ENCODE measurements around the gene LRRC63. TPM values are rescaled to one million over a fixed set of nuclear protein-coding genes. Genes with fewer than 3 reads are reported as not detected.

LRRC63 gene
- polyA plus RNA-seq, 6 donors from 2014 or later, result not detected

- Mint-ChIP-seq H3K27ac (peak overlapping the region; percentile 59 to 95 (median 86)), H3K4me3 (peak overlapping the region; percentile 21 to 99 (median 82)), H3K36me3 (peaks cover 15 to 18% of the 10 kb centered on the region in 2 donors), H3K27me3 (no peaks in the 10 kb centered on the region), H3K9me3 (no peaks in the 10 kb centered on the region), H3K4me1 (peaks cover 84 to 100% (median 96%) of the 10 kb centered on the region in 3 donors)
- DNase-seq, result no peak
- ATAC-seq (ENCODE audit: low read depth in 2 of 2), result no peak
These were observed 40.0 kb upstream of the LRRC63 start for GRCh38 chr13:46171739-46172138.

DNA sequence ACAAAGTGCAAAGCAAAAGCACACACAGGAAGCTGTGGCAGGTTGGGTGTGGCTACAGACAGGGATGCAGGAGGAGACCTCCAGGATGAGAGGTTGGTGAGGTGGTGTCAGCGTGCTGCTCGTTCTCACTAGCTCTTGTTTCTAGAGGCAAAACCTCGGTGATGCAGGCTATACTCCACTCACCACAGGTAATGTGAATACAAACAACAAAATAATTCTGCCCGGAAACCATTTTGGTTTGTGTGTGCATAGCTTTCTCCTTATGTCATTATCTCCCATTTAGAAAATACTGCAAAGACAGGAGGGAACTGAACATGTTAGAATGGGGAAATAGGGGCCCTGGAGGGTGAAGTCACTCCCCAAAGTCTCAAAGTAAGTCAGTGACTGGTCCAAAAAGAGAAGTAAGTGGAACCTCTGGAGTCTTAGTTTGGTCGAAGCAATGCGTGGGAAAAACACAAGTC lies 39.2 kb upstream of the LRRC63 start:
- H3K27ac Mint-ChIP-seq, result peak overlapping the region; percentile 79 to 96 (median 90)
- peaks cover 17 to 18% of the 10 kb centered on the region in 2 donors for H3K36me3 Mint-ChIP-seq
- no peaks in the 10 kb centered on the region for H3K27me3 Mint-ChIP-seq
- DNase-seq (peak; percentile 55), ATAC-seq (ENCODE audit: low read depth in 2 of 2) (peak; percentile 36 to 48)
- H3K4me1 Mint-ChIP-seq, result peaks cover 81 to 100% (median 97%) of the 10 kb centered on the region in 3 donors
- H3K4me3 Mint-ChIP-seq, result peak overlapping the region; percentile 79 to 99 (median 82)
- no peaks in the 10 kb centered on the region for H3K9me3 Mint-ChIP-seq

GRCh38 chr13:46173656-46174055 lies 38.1 kb upstream of the LRRC63 start:
- peak overlapping the region; percentile 76 to 99 (median 80) for H3K4me3 Mint-ChIP-seq
- no peaks in the 10 kb centered on the region for H3K27me3 Mint-ChIP-seq
- ATAC-seq (ENCODE audit: low read depth in 2 of 2), result peak; percentile 60 to 61
- peak; percentile 53 for DNase-seq
- H3K9me3 Mint-ChIP-seq, result no peaks in the 10 kb centered on the region
- H3K4me1 Mint-ChIP-seq, result peaks cover 78 to 99% (median 96%) of the 10 kb centered on the region in 3 donors
- peaks cover 18 to 25% of the 10 kb centered on the region in 2 donors for H3K36me3 Mint-ChIP-seq
- H3K27ac Mint-ChIP-seq, result peak overlapping the region in 5 of 6 donors; percentile 80 to 96 (median 88)

DNA sequence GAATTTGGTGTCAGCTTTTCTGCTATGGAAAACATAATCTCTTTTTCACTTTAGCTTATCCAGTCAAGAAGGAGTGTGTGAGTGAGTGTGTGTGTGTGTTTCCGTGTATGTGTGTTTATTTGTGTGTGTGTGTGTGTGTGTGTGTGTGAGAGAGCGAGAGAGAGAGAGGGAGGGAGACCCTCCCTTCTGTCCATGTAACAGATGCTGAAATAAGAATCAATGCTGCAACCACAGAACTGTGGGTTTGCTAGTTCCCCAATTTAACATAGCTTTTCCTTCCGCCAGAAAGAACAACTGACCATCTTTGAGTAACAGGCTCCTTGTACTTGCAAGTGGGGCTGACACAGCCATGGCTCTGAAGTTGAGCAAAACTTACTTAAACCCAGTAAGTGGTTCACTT lies 35.0 kb upstream of the LRRC63 start:
- Mint-ChIP-seq H3K36me3 (peaks cover 11% of the 10 kb centered on the region in 2 donors), H3K4me1 (peaks cover 62 to 84% (median 78%) of the 10 kb centered on the region in 3 donors), H3K4me3 (peak overlapping the region; percentile 76 to 99 (median 88)), H3K27ac (peak overlapping the region; percentile 64 to 98 (median 92)), H3K27me3 (no peaks in the 10 kb centered on the region), H3K9me3 (no peaks in the 10 kb centered on the region)
- ATAC-seq (ENCODE audit: low read depth in 2 of 2) (peak; percentile 62 to 63), DNase-seq (peak; percentile 73)

GRCh38 chr13:46178143-46178542 lies 33.6 kb upstream of the LRRC63 start:
- ATAC-seq (ENCODE audit: low read depth in 2 of 2), result no peak
- DNase-seq, result no peak
- Mint-ChIP-seq H3K4me3 (peak overlapping the region; percentile 76 to 99 (median 88)), H3K27ac (peak overlapping the region; percentile 56 to 98 (median 92)), H3K36me3 (peaks cover under 1 to 11% of the 10 kb centered on the region in 2 donors), H3K9me3 (no peaks in the 10 kb centered on the region), H3K4me1 (peaks cover 59 to 80% (median 73%) of the 10 kb centered on the region in 3 donors), H3K27me3 (no peaks in the 10 kb centered on the region)

- Mint-ChIP-seq H3K4me3 (peak overlapping the region; percentile 92 to 99 (median 97)), H3K9me3 (no peaks in the 10 kb centered on the region), H3K27ac (peak overlapping the region in 5 of 6 donors; percentile 94 to 99 (median 97)), H3K36me3 (peaks cover 0 to 11% of the 10 kb centered on the region in 2 donors), H3K4me1 (peaks cover 59 to 80% (median 73%) of the 10 kb centered on the region in 3 donors), H3K27me3 (no peaks in the 10 kb centered on the region)
- no peak for DNase-seq
- ATAC-seq (ENCODE audit: low read depth in 2 of 2), result no peak
These were observed 32.9 kb upstream of the LRRC63 start for GRCh38 chr13:46178821-46179220.

GRCh38 chr13:46179491-46179908 lies 32.2 kb upstream of the LRRC63 start:
- Mint-ChIP-seq H3K4me1 (peaks cover 63 to 80% (median 74%) of the 10 kb centered on the region in 3 donors), H3K27me3 (no peaks in the 10 kb centered on the region), H3K27ac (peak overlapping the region; percentile 52 to 99 (median 96)), H3K9me3 (no peaks in the 10 kb centered on the region), H3K36me3 (peaks cover 0 to 11% of the 10 kb centered on the region in 2 donors), H3K4me3 (peak overlapping the region; percentile 92 to 99 (median 97))
- ATAC-seq (ENCODE audit: low read depth in 2 of 2), result peak; percentile 37 to 41
- peak; percentile 84 for DNase-seq

DNA sequence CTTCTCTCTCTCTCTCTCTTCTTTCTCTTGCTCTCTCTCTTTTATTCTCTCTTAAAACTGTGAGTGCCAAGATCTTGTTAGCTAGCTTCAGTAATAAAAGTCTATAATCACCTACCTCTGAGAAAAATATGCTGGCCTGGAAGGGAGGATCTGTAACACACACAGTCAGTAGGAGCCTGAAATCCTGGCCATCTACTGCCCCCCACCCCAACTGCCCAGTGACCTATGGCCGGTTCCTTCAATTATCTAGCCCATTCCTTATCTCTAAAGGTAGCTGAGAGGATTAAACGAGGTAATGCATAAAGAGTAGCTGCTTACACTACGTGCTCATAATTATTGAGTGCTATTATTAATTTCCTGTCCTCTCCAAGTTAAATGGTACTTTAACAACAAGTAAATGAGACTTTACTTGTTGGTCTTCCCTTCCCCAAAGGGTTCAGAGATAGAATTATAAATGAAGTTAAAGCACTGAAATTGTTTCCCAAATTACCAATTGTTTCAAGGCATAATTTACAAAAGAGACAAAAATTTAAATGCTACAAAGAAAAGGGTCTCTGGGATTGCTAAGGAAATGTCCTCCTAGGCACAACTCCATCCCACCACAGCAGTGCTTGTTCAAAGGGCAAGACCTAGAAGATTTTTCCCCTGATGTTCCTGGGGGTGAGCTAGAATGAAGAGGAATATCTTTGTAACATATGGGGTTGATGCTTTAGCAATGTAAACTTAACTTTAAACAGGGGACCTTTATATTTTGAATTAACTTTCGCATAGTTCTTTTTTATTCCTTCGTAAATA lies 31.6 kb upstream of the LRRC63 start:
- ATAC-seq (ENCODE audit: low read depth in 2 of 2) (no peak), DNase-seq (no peak)
- H3K27ac Mint-ChIP-seq, result peak overlapping the region; percentile 87 to 99 (median 97)
- peaks cover 0 to 11% of the 10 kb centered on the region in 2 donors for H3K36me3 Mint-ChIP-seq
- H3K27me3 Mint-ChIP-seq, result no peaks in the 10 kb centered on the region
- H3K4me1 Mint-ChIP-seq, result peaks cover 67 to 80% (median 74%) of the 10 kb centered on the region in 3 donors
- no peaks in the 10 kb centered on the region for H3K9me3 Mint-ChIP-seq
- peak overlapping the region; percentile 92 to 99 (median 97) for H3K4me3 Mint-ChIP-seq

DNA sequence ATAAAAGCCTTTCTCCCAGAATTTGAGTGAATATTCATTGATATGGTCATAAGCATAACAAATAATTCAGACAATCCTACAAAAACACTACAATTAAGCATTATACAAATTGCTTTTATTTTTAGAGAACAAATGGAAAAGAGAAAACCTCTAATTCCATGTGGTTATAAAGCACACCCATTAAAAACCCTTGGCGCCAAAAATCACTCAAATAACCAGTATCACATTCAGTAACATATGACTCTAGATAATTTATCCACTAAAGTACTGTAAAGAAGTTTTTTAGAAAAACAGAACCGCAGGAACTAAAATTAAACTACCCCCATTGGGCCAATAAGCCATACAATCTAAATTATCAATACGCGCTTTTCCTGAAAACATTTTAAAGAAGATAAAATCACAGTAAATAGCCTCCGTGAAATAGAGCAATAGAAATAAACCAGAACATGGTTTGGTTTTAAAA lies 30.3 kb upstream of the LRRC63 start:
- Mint-ChIP-seq H3K27me3 (no peaks in the 10 kb centered on the region), H3K4me3 (peak overlapping the region; percentile 92 to 99 (median 97)), H3K4me1 (peaks cover 62 to 70% (median 68%) of the 10 kb centered on the region in 3 donors), H3K36me3 (peaks cover 0 to 11% of the 10 kb centered on the region in 2 donors), H3K9me3 (no peaks in the 10 kb centered on the region), H3K27ac (peak overlapping the region; percentile 79 to 99 (median 98))
- no peak for DNase-seq
- ATAC-seq (ENCODE audit: low read depth in 2 of 2), result no peak

GRCh38 chr13:46181840-46182490 lies 29.8 kb upstream of the LRRC63 start, which contains the start of gene LCP1:
Gene LCP1, minus strand, starts transcription at chr13:46182177. Its CDS starts 22,515 bp downstream, at chr13:46159662.
- Mint-ChIP-seq H3K9me3 (no peaks in the 10 kb centered on the region), H3K27ac (peak within 1 kb of the TSS; percentile 79 to 99 (median 98)), H3K4me1 (peaks cover 58 to 64% (median 62%) of the 10 kb centered on the region in 3 donors), H3K27me3 (no peaks in the 10 kb centered on the region), H3K4me3 (peak within 1 kb of the TSS; percentile 92 to 99 (median 97)), H3K36me3 (peaks cover 0 to 11% of the 10 kb centered on the region in 2 donors)
- ATAC-seq (ENCODE audit: low read depth in 2 of 2) (peak; percentile 72 to 75), DNase-seq (peak; percentile 94)

GRCh38 chr13:46182491-46182877 lies 29.2 kb upstream of the LRRC63 start:
- ATAC-seq (ENCODE audit: low read depth in 2 of 2) (peak in 1 of 2 donors; percentile 3), DNase-seq (no peak)
- Mint-ChIP-seq H3K27ac (peak overlapping the region; percentile 79 to 99 (median 98)), H3K4me1 (peaks cover 56 to 59% (median 57%) of the 10 kb centered on the region in 3 donors), H3K36me3 (peaks cover 0 to 9% of the 10 kb centered on the region in 2 donors), H3K27me3 (no peaks in the 10 kb centered on the region), H3K4me3 (peak overlapping the region; percentile 92 to 99 (median 97)), H3K9me3 (no peaks in the 10 kb centered on the region)

DNA sequence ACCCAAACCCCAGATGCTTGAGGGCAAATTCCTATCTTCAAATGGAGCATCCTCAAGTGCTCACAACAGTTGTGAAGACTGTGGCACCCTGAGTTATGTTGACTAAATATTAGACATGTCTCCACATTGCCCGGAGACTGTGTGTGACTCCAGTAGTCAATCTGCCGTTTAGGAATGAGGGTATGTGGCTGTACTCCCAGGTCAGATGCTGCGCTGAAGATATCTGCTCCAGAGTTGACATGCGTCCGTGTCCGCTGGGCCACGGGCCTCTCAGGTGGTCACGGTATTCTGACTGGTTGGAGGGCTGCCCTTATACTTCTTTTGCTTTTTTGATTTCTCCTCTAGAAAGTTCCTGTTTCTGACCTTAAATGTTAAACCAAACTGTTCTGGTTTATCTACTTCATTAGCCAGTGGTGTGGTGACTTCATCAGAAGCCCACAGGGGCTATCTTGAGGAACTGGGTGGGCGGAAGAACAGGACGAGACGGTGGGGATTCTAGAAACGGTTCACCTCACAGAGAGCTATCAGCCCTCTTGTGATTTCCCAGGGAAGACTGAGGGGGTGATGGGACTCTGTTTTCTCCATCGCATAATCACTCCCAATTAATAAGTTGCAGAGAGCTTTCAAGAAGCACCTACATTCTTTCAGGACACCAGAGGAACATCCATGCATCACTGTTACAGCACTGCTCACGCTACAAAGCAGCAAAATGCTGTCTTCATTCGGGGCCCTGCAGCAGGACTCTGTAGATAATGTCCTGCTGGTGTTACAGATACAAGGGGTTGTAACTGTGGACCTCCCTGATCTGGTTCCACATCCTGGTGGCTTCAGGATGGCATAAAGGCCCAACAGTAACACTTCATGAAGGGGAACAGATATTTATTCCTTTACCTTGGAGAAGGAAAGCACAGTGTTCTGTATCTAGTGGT lies 28.4 kb upstream of the LRRC63 start:
- ATAC-seq (ENCODE audit: low read depth in 2 of 2), result no peak
- H3K27me3 Mint-ChIP-seq, result no peaks in the 10 kb centered on the region
- peaks cover 48 to 51% (median 49%) of the 10 kb centered on the region in 3 donors for H3K4me1 Mint-ChIP-seq
- peak overlapping the region; percentile 86 to 99 (median 97) for H3K4me3 Mint-ChIP-seq
- peaks cover 0 to 1% of the 10 kb centered on the region in 2 donors for H3K36me3 Mint-ChIP-seq
- H3K27ac Mint-ChIP-seq, result peak overlapping the region; percentile 79 to 99 (median 98)
- H3K9me3 Mint-ChIP-seq, result no peaks in the 10 kb centered on the region
- DNase-seq, result no peak

Data from naive B cell (primary cell).